GM12891 (cell line): Measurements from ENCODE around the gene NSMCE3.

Experiments used
- DNase-seq: peaks from one replicate; pipeline ENCODE4 v3.0.0; 2011; ENCODE audit warnings: low spot score; ENCODE audit not compliant: insufficient read length
- FAIRE-seq: peaks from 2 replicates; lab custom pipeline; 2011; peaks lifted over from hg19 to GRCh38; lab: Jason Lieb, UNC
- PAX5 ChIP-seq: IDR thresholded peaks from 2 replicates; pipeline ENCODE4 v1.6.1; 2011; ENCODE audit warnings: low read length, moderate library complexity, mild to moderate bottlenecking; ENCODE audit not compliant: insufficient read depth, severe bottlenecking
- POLR2A ChIP-seq: IDR thresholded peaks from 2 replicates; pipeline ENCODE4 v1.6.1; 2011; ENCODE audit warnings: low read depth, low read length, control low read depth
- POLR2AphosphoS5 ChIP-seq: IDR thresholded peaks from 2 replicates; pipeline ENCODE4 v1.6.1; 2011; ENCODE audit warnings: low read depth, low read length, control low read depth
- POU2F2 ChIP-seq: IDR thresholded peaks from 2 replicates; pipeline ENCODE4 v1.6.1; 2011; ENCODE audit warnings: low read depth, mild to moderate bottlenecking, control low read depth, low read length, moderate library complexity
- SPI1 ChIP-seq: IDR thresholded peaks from 2 replicates; pipeline ENCODE4 v1.6.1; 2011; ENCODE audit warnings: low read depth, low read length, control low read depth
- TAF1 ChIP-seq: IDR thresholded peaks from 2 replicates; pipeline ENCODE4 v1.6.1; 2011; ENCODE audit warnings: low read depth, low read length, control low read depth

NSMCE3 gene

DNA sequence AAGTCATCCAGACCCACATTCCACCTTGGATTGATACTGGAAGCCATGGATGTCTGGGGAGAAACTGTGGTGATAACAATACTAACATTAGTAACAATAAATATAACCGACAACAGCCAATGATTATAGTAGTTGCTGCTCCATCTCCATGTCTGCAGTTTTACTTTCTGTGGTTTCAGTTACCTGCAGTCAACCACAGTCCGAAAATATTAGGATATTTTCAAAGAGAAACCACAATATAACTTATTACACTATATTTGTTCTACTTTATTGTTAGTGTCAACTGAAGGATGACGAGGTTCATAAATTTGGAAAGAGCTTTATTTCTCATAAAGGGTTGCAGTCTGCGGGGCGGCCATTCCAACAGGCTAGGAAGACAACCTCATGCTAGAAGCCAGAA is 2.6 kb upstream of the NSMCE3 start:
- TF ChIP-seq PAX5 (no peak), POLR2A (no peak), TAF1 (no peak), SPI1 (no peak), POLR2AphosphoS5 (no peak), POU2F2 (no peak)
- no peak for DNase-seq
- FAIRE-seq = no peak

DNA sequence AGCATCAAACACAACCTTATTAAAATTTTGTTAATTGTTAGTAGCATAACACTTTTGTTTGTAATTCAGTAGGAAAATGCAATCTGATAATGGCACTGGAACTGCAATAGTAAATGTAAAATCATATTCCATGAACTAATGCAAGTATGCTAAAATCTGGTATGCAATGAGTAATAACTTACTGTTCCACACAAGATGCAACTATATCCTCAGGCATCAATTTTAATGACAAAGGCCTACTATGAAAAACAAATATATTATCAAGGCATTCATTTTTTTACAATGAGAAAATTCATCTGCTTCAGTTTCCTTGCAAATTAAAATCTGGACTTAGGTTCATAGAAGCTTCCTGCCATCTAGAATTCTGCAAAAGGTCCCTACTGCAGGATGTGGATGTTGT is 1.4 kb upstream of the NSMCE3 start:
- TF ChIP-seq SPI1 = no peak
- no peak for TF ChIP-seq TAF1
- TF ChIP-seq POU2F2 = no peak
- no peak for TF ChIP-seq POLR2AphosphoS5
- TF ChIP-seq PAX5 = no peak
- no peak for TF ChIP-seq POLR2A
- no peak for FAIRE-seq
- DNase-seq = no peak

DNA sequence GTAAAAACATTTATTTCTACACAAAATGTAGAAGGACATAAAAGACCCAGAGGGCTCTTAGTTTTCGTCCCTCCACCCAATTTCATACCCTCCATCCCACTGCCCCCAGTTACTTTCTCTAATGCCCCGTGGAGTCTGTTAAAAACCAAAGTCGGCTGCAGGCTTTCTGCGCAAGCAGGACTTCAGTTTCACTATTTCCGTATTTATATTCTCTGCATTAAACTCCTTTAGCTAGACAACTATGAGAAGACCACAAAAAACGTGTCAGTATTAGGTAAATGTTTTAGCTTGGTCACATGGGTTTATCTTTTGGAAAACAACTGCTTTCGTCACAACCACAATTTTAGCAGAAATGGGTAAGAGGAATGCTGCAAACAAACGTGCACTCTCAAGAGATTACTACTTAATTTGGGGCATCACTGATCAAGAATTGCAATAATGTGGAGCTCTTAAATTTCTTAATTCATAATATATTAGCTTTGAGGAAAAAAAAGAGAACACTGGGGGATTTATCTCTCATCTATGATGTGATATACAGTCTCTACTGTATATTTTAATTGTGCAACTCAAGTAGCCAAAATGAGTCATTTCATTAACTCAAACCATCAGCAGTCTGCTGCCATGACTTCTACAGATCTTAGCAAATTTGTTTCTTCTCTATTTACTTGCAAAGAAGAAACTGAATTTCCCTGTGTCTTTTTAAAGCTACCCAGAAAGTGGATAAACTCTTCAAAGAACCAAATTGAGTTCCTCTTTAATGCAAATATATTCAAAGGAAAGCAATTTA is 740 bp upstream of the NSMCE3 start:
- peak; percentile 50 for FAIRE-seq
- no peak for TF ChIP-seq POLR2A
- TF ChIP-seq SPI1 = no peak
- TF ChIP-seq POLR2AphosphoS5 = no peak
- TF ChIP-seq POU2F2 = no peak
- TF ChIP-seq PAX5 = no peak
- no peak for TF ChIP-seq TAF1
- no peak for DNase-seq

DNA sequence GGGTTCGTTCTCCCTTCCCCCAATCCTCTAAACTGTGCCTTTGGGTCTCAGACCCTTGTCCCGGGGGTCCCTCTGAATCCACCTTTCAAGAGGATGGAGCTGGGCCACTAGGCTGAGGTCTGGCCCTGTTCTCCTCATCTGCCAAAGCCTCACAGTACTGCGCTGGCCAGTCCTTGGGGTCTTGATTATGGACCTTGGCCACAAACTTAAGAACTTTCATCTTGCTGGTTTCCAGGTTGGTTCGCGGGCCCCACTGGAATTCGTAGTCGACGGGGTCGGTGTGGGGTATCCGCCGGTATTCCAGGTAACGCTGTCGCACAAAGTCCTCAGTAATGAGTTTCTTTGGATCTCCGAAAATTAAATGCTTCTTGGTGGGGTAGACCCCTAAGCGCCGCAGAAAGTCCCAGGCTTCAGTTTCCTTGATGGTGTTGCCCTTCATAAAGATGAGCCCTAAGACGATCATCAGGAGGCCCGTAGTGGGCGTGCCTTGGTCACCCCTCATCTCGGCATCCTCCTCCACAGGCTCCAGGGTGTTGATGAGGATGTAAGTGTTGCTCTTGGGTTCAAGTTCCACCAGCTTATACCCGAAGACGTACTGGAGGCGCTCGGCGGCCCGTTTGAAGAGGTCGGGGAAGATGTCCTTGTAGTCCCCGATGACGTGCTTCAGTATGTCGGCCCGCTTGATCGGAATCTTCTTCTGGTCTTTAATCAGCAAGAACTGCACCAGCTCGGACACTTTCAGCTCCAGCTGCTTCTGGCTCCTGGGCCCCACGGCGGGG is 727 bp downstream of the NSMCE3 start:
- TF ChIP-seq PAX5 (no peak), POLR2A (no peak), POU2F2 (no peak), TAF1 (no peak)
- FAIRE-seq (peak; percentile 26), DNase-seq (no peak)

DNA sequence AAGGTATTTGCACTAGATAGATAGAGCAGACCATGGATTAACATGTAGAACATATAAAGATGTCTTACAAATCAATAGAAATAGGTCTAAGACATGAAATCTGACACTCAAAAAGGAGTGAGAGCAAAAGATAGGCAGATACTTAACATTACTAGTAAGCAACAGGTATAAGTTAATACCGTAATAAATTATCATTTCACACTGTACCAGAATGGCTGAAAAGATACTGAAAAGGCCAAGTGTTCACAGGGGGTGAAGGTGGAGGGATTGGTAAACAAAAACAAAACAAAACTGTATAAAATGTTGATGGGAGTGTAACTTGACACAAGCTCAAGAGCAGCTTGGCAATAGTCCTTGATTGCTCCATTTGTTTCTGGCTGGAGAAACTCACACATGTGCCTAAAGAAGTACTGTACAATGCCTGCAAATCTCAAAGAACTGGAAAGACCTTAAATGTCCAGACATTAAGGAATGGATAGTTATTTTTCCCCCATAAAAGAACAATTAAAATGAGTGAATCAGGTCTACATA is 3.5 kb downstream of the NSMCE3 start:
- TF ChIP-seq TAF1 (no peak), SPI1 (no peak), POLR2A (no peak), PAX5 (no peak), POU2F2 (no peak), POLR2AphosphoS5 (no peak)
- FAIRE-seq (no peak), DNase-seq (no peak)

DNA sequence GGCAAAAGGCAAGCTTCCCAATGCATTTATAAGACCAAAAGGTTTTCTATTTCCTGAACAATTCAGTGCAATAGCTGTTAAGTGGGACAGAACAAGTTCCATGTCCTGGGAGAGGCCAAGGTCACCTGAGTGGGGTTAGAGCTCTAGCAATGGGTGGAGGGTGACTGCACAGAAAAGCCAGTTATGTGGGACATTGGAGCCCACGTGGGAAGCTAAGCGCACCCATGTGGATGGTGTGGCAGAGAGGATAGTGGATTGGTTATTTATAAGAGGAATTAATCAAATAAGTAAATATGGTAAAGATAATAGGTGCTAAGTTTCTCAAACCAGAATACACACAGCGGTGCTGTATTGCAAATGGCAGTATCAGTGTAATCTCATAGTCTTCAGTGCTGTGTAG is 6.3 kb downstream of the NSMCE3 start:
- DNase-seq = no peak
- FAIRE-seq = no peak
- TF ChIP-seq SPI1 (no peak), POLR2AphosphoS5 (no peak), POLR2A (no peak), PAX5 (no peak), POU2F2 (no peak), TAF1 (no peak)

DNA sequence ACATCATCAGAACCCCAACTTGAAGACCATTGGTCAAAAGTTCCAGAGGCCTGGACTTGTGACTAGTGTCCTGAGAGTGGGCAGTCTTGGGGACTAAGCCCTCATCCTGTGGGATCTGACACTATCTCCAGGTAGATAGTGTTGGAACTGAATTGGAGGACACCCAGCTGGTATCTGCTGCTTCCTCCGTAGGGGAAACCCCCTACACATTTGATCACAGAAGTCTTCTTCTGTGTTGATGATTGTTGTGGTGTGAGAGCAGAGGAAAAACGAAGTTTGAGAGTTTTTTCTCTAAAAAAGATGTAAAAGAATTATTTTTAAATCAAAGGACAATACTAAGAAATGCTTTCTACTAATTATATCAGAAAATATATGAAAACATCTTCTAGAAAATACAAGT is 6.9 kb downstream of the NSMCE3 start:
- FAIRE-seq (no peak), DNase-seq (no peak)
- TF ChIP-seq PAX5 = no peak
- TF ChIP-seq POLR2AphosphoS5 = no peak
- no peak for TF ChIP-seq TAF1
- TF ChIP-seq SPI1 = no peak
- TF ChIP-seq POU2F2 = no peak
- no peak for TF ChIP-seq POLR2A

DNA sequence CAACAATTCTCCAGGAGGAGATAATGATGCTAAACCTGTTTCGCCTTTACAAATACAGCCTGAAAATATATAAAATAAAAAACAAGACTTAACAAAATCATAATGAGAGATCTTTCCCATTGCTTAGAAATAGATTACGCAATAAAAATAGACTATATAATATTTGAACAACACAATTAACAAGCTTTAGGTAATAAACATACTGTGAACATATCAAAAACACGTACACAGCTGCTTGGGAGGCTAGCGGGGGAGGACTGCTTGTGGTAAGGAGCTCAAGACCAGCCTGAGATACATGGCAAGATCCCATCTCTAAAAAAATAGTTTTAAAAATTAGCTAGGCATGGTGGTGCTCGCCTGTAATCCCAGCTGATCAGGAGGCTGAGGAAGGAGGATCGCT is 8.7 kb downstream of the NSMCE3 start:
- TF ChIP-seq TAF1 (no peak), SPI1 (no peak), PAX5 (no peak), POLR2A (no peak), POLR2AphosphoS5 (no peak), POU2F2 (no peak)
- no peak for DNase-seq
- no peak for FAIRE-seq

DNA sequence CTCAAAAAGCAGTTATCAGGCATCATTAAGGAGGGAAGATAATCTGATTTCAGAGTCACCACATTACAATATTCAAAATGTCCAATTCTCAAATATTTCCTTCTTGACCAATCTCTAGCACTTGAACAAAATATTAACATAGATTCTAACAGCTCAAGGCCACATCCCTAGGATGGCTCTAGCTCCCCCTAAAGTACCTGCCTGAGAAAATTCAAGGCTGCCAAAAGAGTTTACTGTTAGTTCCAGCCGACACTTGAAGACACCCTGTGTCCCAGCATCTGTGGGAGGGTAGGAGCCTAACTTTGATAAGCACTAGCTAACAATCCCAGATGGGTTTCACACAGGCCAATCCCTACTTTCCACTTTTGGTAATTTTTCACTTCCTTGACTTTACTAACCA is 10.4 kb downstream of the NSMCE3 start:
- FAIRE-seq (no peak), DNase-seq (no peak)
- TF ChIP-seq TAF1 (no peak), PAX5 (no peak), SPI1 (no peak)

DNA sequence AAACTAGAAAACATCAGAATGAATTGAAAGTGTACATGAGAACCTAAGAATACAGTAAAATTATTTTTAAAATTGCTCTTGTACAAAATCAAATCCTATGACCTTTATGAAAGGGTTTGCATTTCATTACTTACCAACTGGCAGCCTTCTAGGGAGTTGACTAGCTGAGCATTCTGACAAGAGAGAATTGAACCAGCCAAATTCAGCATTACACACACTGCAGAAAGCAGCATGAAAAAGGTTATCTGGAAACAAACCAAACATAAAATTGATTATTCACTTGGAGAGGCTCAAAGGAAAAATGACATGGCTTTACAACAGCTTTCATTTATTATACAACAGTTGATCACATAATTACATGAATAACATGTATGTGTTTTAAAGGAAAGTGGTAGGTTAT is 17.4 kb downstream of the NSMCE3 start:
- no peak for FAIRE-seq
- no peak for TF ChIP-seq TAF1
- no peak for TF ChIP-seq POLR2A
- TF ChIP-seq POLR2AphosphoS5 = no peak
- no peak for TF ChIP-seq POU2F2
- no peak for TF ChIP-seq PAX5
- TF ChIP-seq SPI1 = no peak

More for the DNA sequence above, 17.4 kb downstream of the NSMCE3 start:
- no peak for DNase-seq
